HepG2 (cell line): ENCODE data around the gene ZMIZ2. TPM values are rescaled to one million over a fixed set of nuclear protein-coding genes. Genes with fewer than 3 reads are reported as not detected.

Experiments used
- ATF5 ChIP-seq: sonication (generic); formaldehyde crosslinking; IDR thresholded peaks from 2 replicates; pipeline ENCODE4 v1.4.0; 2020; ENCODE audit warnings: mild to moderate bottlenecking, low read depth, missing genetic modification reagents
- ATF7 ChIP-seq, 2 experiments: fragments of 450-650 bp in 1 of 2; sonication (generic) in 1 of 2; formaldehyde crosslinking in 1 of 2; IDR thresholded peaks; 2 replicates each; pipeline versions ENCODE4 v1.4.0 to v1.6.1; 2016 to 2020; ENCODE audit warnings: antibody characterized with exemption in 1 of 2, mild to moderate bottlenecking in 1 of 2, missing genetic modification reagents in 1 of 2
- CSRNP1 ChIP-seq: sonication (generic); formaldehyde crosslinking; IDR thresholded peaks from 2 replicates; pipeline ENCODE4 v1.8.1; 2023; ENCODE audit warnings: mild to moderate bottlenecking, missing genetic modification reagents
- ERF ChIP-seq: IDR thresholded peaks from 2 replicates; pipeline ENCODE4 v1.6.1; 2018; ENCODE audit warnings: missing biosample characterization, missing genetic modification reagents
- TRAFD1 ChIP-seq: sonication (generic); formaldehyde crosslinking; IDR thresholded peaks from 2 replicates; pipeline ENCODE4 v1.5.1; 2020; ENCODE audit warnings: missing genetic modification reagents, mild to moderate bottlenecking, borderline replicate concordance
- UBTF ChIP-seq: sonication (generic); formaldehyde crosslinking; IDR thresholded peaks from 2 replicates; pipeline ENCODE4 v1.4.0; 2020; ENCODE audit warnings: mild to moderate bottlenecking, missing genetic modification reagents
- ZBTB1 ChIP-seq: sonication (generic); formaldehyde crosslinking; IDR thresholded peaks from 2 replicates; pipeline ENCODE4 v1.4.0; 2020; ENCODE audit warnings: missing genetic modification reagents, borderline replicate concordance
- ZBTB10 ChIP-seq: sonication (generic); formaldehyde crosslinking; IDR thresholded peaks from 2 replicates; pipeline ENCODE4 v1.4.0; 2020; ENCODE audit warnings: missing genetic modification reagents, borderline replicate concordance
- ZBTB2 ChIP-seq: sonication (generic); formaldehyde crosslinking; IDR thresholded peaks from 2 replicates; pipeline ENCODE4 v1.8.0; 2022; ENCODE audit warnings: low read depth, missing genetic modification reagents
- ZC3H4 ChIP-seq: sonication (generic); formaldehyde crosslinking; IDR thresholded peaks from 2 replicates; pipeline ENCODE4 v1.4.0; 2020; ENCODE audit warnings: missing genetic modification reagents, borderline replicate concordance
- ZNF232 ChIP-seq: sonication (generic); formaldehyde crosslinking; IDR thresholded peaks from 2 replicates; pipeline ENCODE4 v1.4.0; 2020; ENCODE audit warnings: missing genetic modification reagents, borderline replicate concordance
- ZNF30 ChIP-seq: sonication (generic); formaldehyde crosslinking; IDR thresholded peaks from 2 replicates; pipeline ENCODE4 v1.5.0; 2020; ENCODE audit warnings: mild to moderate bottlenecking, missing genetic modification reagents
- ZNF546 ChIP-seq: sonication (generic); formaldehyde crosslinking; conservative IDR thresholded peaks from 2 replicates; pipeline ENCODE4 v1.8.1; 2023; ENCODE audit warnings: mild to moderate bottlenecking, missing genetic modification reagents
- ZNF781 ChIP-seq: sonication (generic); formaldehyde crosslinking; IDR thresholded peaks from 2 replicates; pipeline ENCODE4 v1.5.1; 2020; ENCODE audit warnings: borderline replicate concordance, mild to moderate bottlenecking, missing genetic modification reagents; ENCODE audit errors: not compliant biosample characterization
- ZNF883 ChIP-seq: sonication (generic); formaldehyde crosslinking; IDR thresholded peaks from 2 replicates; pipeline ENCODE4 v1.5.1; 2020; ENCODE audit warnings: mild to moderate bottlenecking, missing genetic modification reagents; ENCODE audit errors: not compliant biosample characterization
- polyA plus RNA-seq, 8 experiments: library from polyadenylated mRNA; depleted of rRNA in 3 of 8; stranded (reverse) in 7 of 8; unstranded in 1 of 8; fragments of >200 nt; fragmentation: Illumina TruSeq in 4 of 8; extraction: Trizol in 4 of 8; gene quantifications; 2 replicates each; pipeline versions ENCODE4 v1.2.1 to v1.2.3, GENCODE V29; 2011 to 2016; ENCODE audit warnings: low read depth in 4 of 8, missing spikeins in 1 of 8, mixed read lengths in 1 of 8; ENCODE audit not compliant: insufficient read depth in 1 of 8
- total RNA-seq, 5 experiments: library from RNA; depleted of rRNA; stranded (reverse); fragments of >200 nt; fragmentation: Illumina TruSeq; extraction: Trizol; gene quantifications; 2 replicates each; pipeline ENCODE4 v1.2.3, GENCODE V29; 2016; ENCODE audit warnings: low read depth in 1 of 5

Gene ZMIZ2
- total and polyA plus RNA-seq, 2 of the 13 experiments (the other 11 are each of a cell fraction or from before 2014, with no cell fraction given) = 4.9 to 7.9 TPM

- TF ChIP-seq ZC3H4 (peak; percentile 42), ZNF232 (CRISPR knock-in tag) (peak; percentile 78; the same call in 1 of the 2 replicates), CSRNP1 (peak; percentile 57), ZNF30 (CRISPR knock-in tag) (no peak; the same call in 1 of the 2 replicates), ZBTB2 (CRISPR knock-in tag) (0 out of 2 replicates have a peak, but pooled peaks have one; percentile 51), TRAFD1 (CRISPR knock-in tag) (0 out of 2 replicates have a peak, but pooled peaks have one; percentile 57), ZNF781 (CRISPR knock-in tag) (peak; percentile 34), ATF7 (IDR thresholded peaks at IDR 0.05) (no peak), ATF7 (CRISPR knock-in tag; IDR thresholded peaks at IDR 0.05) (peak; percentile 15; the same call in 1 of the 2 replicates), UBTF (peak; percentile 60), ZBTB1 (CRISPR knock-in tag) (peak; percentile 68; the same call in 1 of the 2 replicates), ZBTB10 (CRISPR knock-in tag) (peak; percentile 80), ZNF883 (CRISPR knock-in tag) (peak; percentile 60), ATF5 (CRISPR knock-in tag) (0 out of 2 replicates have a peak, but pooled peaks have one; percentile 79), ZNF546 (CRISPR knock-in tag) (no peak), ERF (CRISPR knock-in tag) (0 out of 2 replicates have a peak, but pooled peaks have one; percentile 55)
Measured at GRCh38 chr7:44796504-44797328, 48.1 kb downstream of the ZMIZ2 start, which contains the start of gene PPIA (continued).
